GM12878 (cell line): ENCODE measurements around the gene OR10X1. TPM values are rescaled to one million over a fixed set of nuclear protein-coding genes. Genes with fewer than 3 reads are reported as not detected.

Source experiments
- ATAC-seq: fragments of 200-7000 bp; cut with Tn5 transposase; 3 replicates; pipeline ENCODE4 v1.9.1; 2020; ENCODE audit warnings: mild to moderate bottlenecking, moderate library complexity
- BruUV-seq: library from RNA; stranded (reverse); fragments of 400-500 nt; replicated peaks from 2 replicates; lab custom pipeline; 2021; lab: Mats Ljungman, UMichigan
- CTCF ChIA-PET: fragments of 300-600 bp; sonication (Branson Sonifier 250); formaldehyde crosslinking; extraction: SDS; loops from one replicate; lab custom pipeline; 2021; ENCODE audit warnings: inconsistent platforms; lab: Yijun Ruan, JAX
- POLR2A ChIA-PET: fragments of 350-600 bp; formaldehyde crosslinking; extraction: SDS; loops from one replicate; lab custom pipeline; 2021; ENCODE audit warnings: inconsistent platforms; lab: Charles Lee
- RAD21 ChIA-PET: fragments of 300-600 bp; sonication (Branson Sonifier 250); formaldehyde crosslinking; loops from one replicate; lab custom pipeline; 2023; ENCODE audit warnings: antibody characterized with exemption; ENCODE audit not compliant: unreplicated experiment; lab: Charles Lee
- SMC1A ChIA-PET: fragments of 300-600 bp; sonication (Branson Sonifier 250); formaldehyde crosslinking; loops from one replicate; lab custom pipeline; 2023; ENCODE audit not compliant: unreplicated experiment, uncharacterized antibody; lab: Charles Lee
- DNase-seq: peaks from one replicate; pipeline ENCODE4 v3.0.0-alpha.2; 2011; ENCODE audit warnings: low read depth, low spot score
- FAIRE-seq: peaks from 3 replicates; lab custom pipeline; 2011; peaks lifted over from hg19 to GRCh38; lab: Jason Lieb, UNC
- H2AFZ ChIP-seq: 2 replicates; pipeline ENCODE4 v1.6.0; 2011; ENCODE audit warnings: low read depth, low read length, control low read depth; ENCODE audit not compliant: control insufficient read depth
- H3K27ac ChIP-seq: 2 replicates; pipeline ENCODE4 v1.5.1; 2011; ENCODE audit warnings: control low read depth; ENCODE audit not compliant: control insufficient read depth, insufficient read depth
- H3K27me3 ChIP-seq, 2 experiments: replicated peaks in 1 of 2; 2 replicates each; pipeline versions ENCODE4 v1.6.0 to v1.6.1; 2011; ENCODE audit warnings: low read length in 1 of 2; ENCODE audit not compliant: control insufficient read depth in 2 of 2, insufficient read depth in 2 of 2
- H3K36me3 ChIP-seq, 2 experiments: 2 replicates each; pipeline ENCODE4 v1.5.1; 2011; ENCODE audit warnings: low read length in 1 of 2; ENCODE audit not compliant: control insufficient read depth in 2 of 2, insufficient read depth in 2 of 2
- H3K4me1 ChIP-seq: 2 replicates; pipeline ENCODE4 v1.6.1; 2011; ENCODE audit warnings: mild to moderate bottlenecking, low read length, moderate library complexity, mixed read lengths; ENCODE audit not compliant: control insufficient read depth, insufficient read depth
- H3K4me2 ChIP-seq: 2 replicates; pipeline ENCODE4 v1.6.0; 2011; ENCODE audit warnings: control low read depth; ENCODE audit not compliant: control insufficient read depth, insufficient read depth
- H3K4me3 ChIP-seq: fragments of 200-600 bp; sonication (generic); 2 replicates; pipeline ENCODE4 v1.5.1; 2016
- H3K79me2 ChIP-seq: 2 replicates; pipeline ENCODE4 v1.6.0; 2011; ENCODE audit warnings: low read length; ENCODE audit not compliant: control insufficient read depth, insufficient read depth
- H3K9ac ChIP-seq: 2 replicates; pipeline ENCODE4 v1.8.0; 2011; ENCODE audit warnings: low read length, control low read depth, mixed read lengths; ENCODE audit not compliant: control insufficient read depth, insufficient read depth
- H3K9me3 ChIP-seq: replicated peaks from 3 replicates; pipeline ENCODE4 v1.5.1; 2011; ENCODE audit warnings: mild to moderate bottlenecking, low read length; ENCODE audit not compliant: control insufficient read depth, insufficient read depth
- H4K20me1 ChIP-seq: 2 replicates; pipeline ENCODE4 v1.6.0; 2011; ENCODE audit not compliant: control insufficient read depth, insufficient read depth
- CBX5 ChIP-seq: sonication (generic); IDR thresholded peaks from 2 replicates; pipeline ENCODE4 v1.6.1; 2016; ENCODE audit warnings: low read depth, moderate library complexity, mild to moderate bottlenecking, inconsistent platforms
- MEF2A ChIP-seq: IDR thresholded peaks from 2 replicates; pipeline ENCODE4 v1.6.1; 2011; ENCODE audit warnings: low read depth, mild to moderate bottlenecking, low read length, moderate library complexity; ENCODE audit not compliant: insufficient read depth
- NFYA ChIP-seq: IDR thresholded peaks from 2 replicates; pipeline ENCODE4 v1.6.1; 2011; ENCODE audit warnings: low read depth, mild to moderate bottlenecking, low read length, improper control_type of control experiment, borderline replicate concordance
- SMAD5 ChIP-seq: IDR thresholded peaks from 2 replicates; pipeline ENCODE4 v1.6.1; 2016; ENCODE audit warnings: antibody characterized with exemption, low read depth
- WGBS: methylation state at CpG from one replicate; pipeline ENCODE4 v1.1.6; 2016; ENCODE audit warnings: low lambda C conversion rate; ENCODE audit not compliant: insufficient replicate concordance, insufficient coverage; ENCODE audit errors: missing lambda C conversion rate; 5-methylcytosine and 5-hydroxymethylcytosine counted together
- in situ Hi-C: fragments of 300-500 bp; cut with MboI; formaldehyde crosslinking; loops from 9 replicates; pipeline ENCODE4 v1.14.3; 2018; ENCODE audit warnings: mixed read lengths
- intact Hi-C: fragments of 100-400 bp; cut with micrococcal nuclease; formaldehyde crosslinking; loops from one replicate; pipeline ENCODE4 v1.14.2; 2022; ENCODE audit not compliant: unreplicated experiment
- polyA plus RNA-seq, 11 experiments: library from polyadenylated mRNA; depleted of rRNA in 4 of 11; unstranded in 6 of 11; stranded (reverse) in 5 of 11; fragments of >200 nt; fragmentation: Nextera tagmentation in 4 of 11; fragmentation: Illumina TruSeq in 1 of 11; extraction: Ambion mirVana in 4 of 11; extraction: Trizol in 1 of 11; gene quantifications; 1 replicate in 1 of 11; 2 replicates in 10 of 11; pipeline versions ENCODE4 v1.2.1 to v1.2.3, GENCODE V29; 2011 to 2016; ENCODE audit warnings: inconsistent platforms in 2 of 11, missing spikeins in 2 of 11, low read depth in 1 of 11
- total RNA-seq, 4 experiments: library from RNA; depleted of rRNA in 3 of 4; stranded (reverse); fragments of >200 nt in 3 of 4; fragmentation: Illumina TruSeq in 1 of 4; extraction: Trizol in 1 of 4; gene quantifications; 2 replicates each; pipeline versions ENCODE4 v1.2.1 to v1.2.3, GENCODE V29; 2013 to 2021
- TF ChIP-seq, protein P1 (sequence below): fragments of 450-650 bp; IDR thresholded peaks from 2 replicates; pipeline ENCODE4 v1.6.1; 2016; ENCODE audit warnings: mild to moderate bottlenecking, moderate library complexity, borderline replicate concordance

Gene OR10X1
- total and polyA plus RNA-seq, 10 of the 15 experiments (the other 5 are each of a cell fraction or from before 2014, with no cell fraction given) = not detected

DNA sequence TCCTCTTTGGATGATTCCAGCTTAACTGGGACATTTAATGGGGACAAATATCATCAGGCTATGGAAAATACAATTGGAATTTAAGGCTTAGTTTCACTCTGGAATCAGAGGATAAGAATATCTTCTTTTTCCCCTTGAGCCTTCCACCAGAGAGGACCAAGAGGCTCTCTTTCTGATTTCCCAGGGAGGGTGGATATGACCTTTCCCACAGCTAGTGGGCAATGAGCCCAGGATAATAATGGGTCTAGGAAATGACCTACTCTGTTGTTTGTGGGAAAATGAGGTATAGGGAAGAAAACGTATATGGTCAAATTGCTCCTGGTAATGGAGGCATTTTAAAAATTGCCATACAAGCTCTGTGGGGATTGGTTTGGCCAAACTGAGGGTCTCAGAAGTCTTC, 27.4 kb downstream of the OR10X1 start (continued):
- TF ChIP-seq, protein P1, sequence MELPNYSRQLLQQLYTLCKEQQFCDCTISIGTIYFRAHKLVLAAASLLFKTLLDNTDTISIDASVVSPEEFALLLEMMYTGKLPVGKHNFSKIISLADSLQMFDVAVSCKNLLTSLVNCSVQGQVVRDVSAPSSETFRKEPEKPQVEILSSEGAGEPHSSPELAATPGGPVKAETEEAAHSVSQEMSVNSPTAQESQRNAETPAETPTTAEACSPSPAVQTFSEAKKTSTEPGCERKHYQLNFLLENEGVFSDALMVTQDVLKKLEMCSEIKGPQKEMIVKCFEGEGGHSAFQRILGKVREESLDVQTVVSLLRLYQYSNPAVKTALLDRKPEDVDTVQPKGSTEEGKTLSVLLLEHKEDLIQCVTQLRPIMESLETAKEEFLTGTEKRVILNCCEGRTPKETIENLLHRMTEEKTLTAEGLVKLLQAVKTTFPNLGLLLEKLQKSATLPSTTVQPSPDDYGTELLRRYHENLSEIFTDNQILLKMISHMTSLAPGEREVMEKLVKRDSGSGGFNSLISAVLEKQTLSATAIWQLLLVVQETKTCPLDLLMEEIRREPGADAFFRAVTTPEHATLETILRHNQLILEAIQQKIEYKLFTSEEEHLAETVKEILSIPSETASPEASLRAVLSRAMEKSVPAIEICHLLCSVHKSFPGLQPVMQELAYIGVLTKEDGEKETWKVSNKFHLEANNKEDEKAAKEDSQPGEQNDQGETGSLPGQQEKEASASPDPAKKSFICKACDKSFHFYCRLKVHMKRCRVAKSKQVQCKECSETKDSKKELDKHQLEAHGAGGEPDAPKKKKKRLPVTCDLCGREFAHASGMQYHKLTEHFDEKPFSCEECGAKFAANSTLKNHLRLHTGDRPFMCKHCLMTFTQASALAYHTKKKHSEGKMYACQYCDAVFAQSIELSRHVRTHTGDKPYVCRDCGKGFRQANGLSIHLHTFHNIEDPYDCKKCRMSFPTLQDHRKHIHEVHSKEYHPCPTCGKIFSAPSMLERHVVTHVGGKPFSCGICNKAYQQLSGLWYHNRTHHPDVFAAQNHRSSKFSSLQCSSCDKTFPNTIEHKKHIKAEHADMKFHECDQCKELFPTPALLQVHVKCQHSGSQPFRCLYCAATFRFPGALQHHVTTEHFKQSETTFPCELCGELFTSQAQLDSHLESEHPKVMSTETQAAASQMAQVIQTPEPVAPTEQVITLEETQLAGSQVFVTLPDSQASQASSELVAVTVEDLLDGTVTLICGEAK = no peak
- no peak for TF ChIP-seq MEF2A
- TF ChIP-seq CBX5 = no peak

DNA sequence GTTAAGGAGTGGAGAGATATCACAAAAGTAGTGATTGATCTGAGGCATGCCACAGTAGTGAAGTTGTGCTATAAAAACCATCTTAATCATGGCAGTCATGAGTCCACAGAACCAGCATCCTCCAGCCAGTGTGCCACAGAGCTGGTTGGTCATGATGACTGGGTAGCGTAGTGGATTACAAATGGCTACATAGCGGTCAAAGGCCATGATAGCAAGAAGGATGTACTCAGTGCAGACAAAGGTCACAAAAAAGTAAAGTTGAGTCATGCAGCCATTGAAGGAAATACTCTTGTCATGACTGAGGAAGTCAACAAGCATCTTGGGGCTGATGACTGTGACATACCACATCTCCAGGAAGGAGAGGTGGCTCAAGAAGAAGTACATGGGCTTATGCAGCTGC, 32.2 kb downstream of the OR10X1 start:
- in situ Hi-C loops = no loop called here
- ChIA-PET SMC1A (interaction anchor here (1.0 kb wide), 1 partner anchor 101 kb away, joined by 3 read pairs; no protein-coding TSS in a partner anchor), CTCF (no interaction called here), POLR2A (no interaction called here)
- H3K27me3 ChIP-seq = no peaks in the 10 kb centered on the region; a peak in 1 of 4 replicates
- H3K27ac ChIP-seq = no peak overlapping the region
- DNase-seq = no peak
- H3K4me1 ChIP-seq = no peaks in the 10 kb centered on the region
- no peaks in the 10 kb centered on the region for H3K9me3 ChIP-seq
- H3K4me3 ChIP-seq = no peak overlapping the region
- H4K20me1 ChIP-seq = no peaks in the 10 kb centered on the region
- H3K79me2 ChIP-seq = no peaks in the 10 kb centered on the region
- TF ChIP-seq SMAD5 (no peak), NFYA (no peak)
- TF ChIP-seq, all 136 proteins: peak for 0
- no peak for FAIRE-seq
- H3K9ac ChIP-seq = no peak overlapping the region
- no peak overlapping the region for H3K4me2 ChIP-seq
- RAD21 ChIA-PET = no interaction called here
- no peaks in the 10 kb centered on the region for H3K36me3 ChIP-seq
- intact Hi-C loops = no loop called here
- WGBS = 41% methylated on average over 2 of the region's 2 CpGs
- ATAC-seq = no peak
- no TSS peak for BruUV-seq
- no peak overlapping the region for H2AFZ ChIP-seq
